ENCODE data around the gene SENP1. TPM values are rescaled to one million over a fixed set of nuclear protein-coding genes. Genes with fewer than 3 reads are reported as not detected.

The SENP1 gene
- total RNA-seq, 2 experiments from 2014 or later: 20.3 to 25.7 TPM

DNA sequence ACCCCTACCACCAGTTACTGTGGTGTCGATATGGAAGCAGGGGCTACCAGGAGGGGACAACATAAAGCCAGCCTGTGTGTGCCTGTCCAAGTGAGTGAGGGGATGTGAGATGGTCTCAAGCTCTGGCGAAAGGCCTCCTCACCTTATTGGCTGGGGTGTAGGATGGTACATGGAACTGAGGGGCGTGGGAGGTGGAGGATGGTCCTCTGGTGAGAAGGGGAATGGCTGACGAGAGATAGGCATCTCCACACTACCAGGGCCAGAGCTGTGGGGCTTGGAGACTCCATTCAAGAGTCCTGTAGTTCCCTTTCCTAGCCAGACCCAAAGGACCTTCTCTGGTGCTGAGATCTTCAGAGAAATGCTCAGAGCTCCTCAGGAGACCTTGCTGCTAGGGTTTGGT, 69.1 kb downstream of the SENP1 start:
- Mint-ChIP-seq H3K4me1 (ENCODE audit: low read depth) (no peaks in the 10 kb centered on the region), H3K27ac (no peak overlapping the region), H3K36me3 (ENCODE audit: low read depth) (no peaks in the 10 kb centered on the region), H3K27me3 (no peaks in the 10 kb centered on the region), H3K9me3 (no peaks in the 10 kb centered on the region), H3K4me3 (no peak overlapping the region)
- H3K9me3 ChIP-seq (ENCODE audit: control insufficient read depth in 1 of 2, insufficient read depth in 1 of 2, low read length in 2 of 2): no peaks in the 10 kb centered on the region
- intact Hi-C loops (cut with DNase I, micrococcal nuclease): no loop called here
- H3K27me3 ChIP-seq (ENCODE audit: control insufficient read depth in 1 of 2, insufficient read depth in 2 of 2, low read length in 2 of 2): no peaks in the 10 kb centered on the region
- TF ChIP-seq, protein P1, sequence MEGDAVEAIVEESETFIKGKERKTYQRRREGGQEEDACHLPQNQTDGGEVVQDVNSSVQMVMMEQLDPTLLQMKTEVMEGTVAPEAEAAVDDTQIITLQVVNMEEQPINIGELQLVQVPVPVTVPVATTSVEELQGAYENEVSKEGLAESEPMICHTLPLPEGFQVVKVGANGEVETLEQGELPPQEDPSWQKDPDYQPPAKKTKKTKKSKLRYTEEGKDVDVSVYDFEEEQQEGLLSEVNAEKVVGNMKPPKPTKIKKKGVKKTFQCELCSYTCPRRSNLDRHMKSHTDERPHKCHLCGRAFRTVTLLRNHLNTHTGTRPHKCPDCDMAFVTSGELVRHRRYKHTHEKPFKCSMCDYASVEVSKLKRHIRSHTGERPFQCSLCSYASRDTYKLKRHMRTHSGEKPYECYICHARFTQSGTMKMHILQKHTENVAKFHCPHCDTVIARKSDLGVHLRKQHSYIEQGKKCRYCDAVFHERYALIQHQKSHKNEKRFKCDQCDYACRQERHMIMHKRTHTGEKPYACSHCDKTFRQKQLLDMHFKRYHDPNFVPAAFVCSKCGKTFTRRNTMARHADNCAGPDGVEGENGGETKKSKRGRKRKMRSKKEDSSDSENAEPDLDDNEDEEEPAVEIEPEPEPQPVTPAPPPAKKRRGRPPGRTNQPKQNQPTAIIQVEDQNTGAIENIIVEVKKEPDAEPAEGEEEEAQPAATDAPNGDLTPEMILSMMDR (IDR thresholded peaks at IDR 0.05): no peak
- peaks cover 3% of the 10 kb centered on the region for H3K4me1 ChIP-seq (ENCODE audit: insufficient read depth, low read length)
- ChIA-PET CTCF (no interaction called here), POLR2A (no interaction called here)
- H3K27ac ChIP-seq (ENCODE audit: low read depth in 1 of 2, low read length in 2 of 2): no peak overlapping the region
- ATAC-seq (ENCODE audit: poor library complexity): no peak
- no peak for DNase-seq
- no peak overlapping the region for H3K4me3 ChIP-seq (ENCODE audit: low read length)
- H3K36me3 ChIP-seq (ENCODE audit: insufficient read depth, low read length): no peaks in the 10 kb centered on the region

DNA sequence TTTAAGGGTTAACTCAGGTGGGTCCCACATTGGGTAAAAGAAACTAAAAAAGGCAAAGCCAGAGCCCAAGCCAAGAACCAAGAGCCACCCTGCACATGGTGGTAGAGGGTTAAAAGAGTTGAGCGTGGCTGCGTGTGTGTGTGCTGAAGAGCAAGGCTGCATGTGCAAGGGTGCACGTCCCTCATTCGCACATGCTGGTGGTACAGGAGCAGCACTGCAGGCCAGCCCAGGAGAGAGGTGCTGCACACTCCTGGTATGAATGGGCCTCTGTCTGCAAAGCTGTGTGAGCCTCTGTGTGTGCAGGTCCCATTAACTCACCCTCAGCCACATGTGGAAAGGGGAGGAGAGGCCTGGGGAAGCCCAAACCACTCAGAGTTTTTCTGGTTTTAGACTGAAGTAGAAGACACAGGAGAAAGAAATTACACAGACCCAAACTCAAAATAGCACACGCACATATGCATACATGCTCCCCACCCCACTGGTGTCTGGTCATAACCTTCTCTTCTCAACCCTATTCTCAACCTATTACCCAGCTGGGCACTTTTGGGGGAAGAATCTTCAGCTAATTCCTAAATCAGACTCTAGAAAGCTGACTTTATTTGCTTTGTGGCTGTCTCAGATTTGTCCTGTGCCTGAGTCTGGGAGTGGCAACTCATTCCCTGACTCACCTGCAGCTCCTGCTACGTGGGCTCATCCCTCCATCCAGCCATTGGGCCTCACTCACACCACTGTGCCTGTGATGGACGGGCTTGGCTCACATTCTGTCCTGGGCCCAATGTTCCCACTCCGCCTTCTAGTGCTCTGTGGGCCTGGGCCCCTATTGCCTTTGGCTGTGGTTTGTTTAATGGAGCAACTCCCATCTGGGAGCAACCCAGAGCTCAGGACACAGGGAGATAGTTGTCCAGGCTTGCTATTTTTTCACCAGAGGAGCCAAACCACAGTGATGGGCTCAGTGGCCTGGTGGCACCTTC, 70.8 kb downstream of the SENP1 start:
- H3K4me1 ChIP-seq (ENCODE audit: insufficient read depth, low read length): peaks cover 3% of the 10 kb centered on the region
- no peaks in the 10 kb centered on the region for H3K27me3 Mint-ChIP-seq
- no peaks in the 10 kb centered on the region for H3K9me3 Mint-ChIP-seq
- no peak overlapping the region for H3K27ac ChIP-seq (ENCODE audit: low read depth in 1 of 2, low read length in 2 of 2)
- ChIA-PET CTCF (no interaction called here), POLR2A (no interaction called here)
- H3K4me1 Mint-ChIP-seq (ENCODE audit: low read depth): no peaks in the 10 kb centered on the region
- no peak overlapping the region for H3K4me3 Mint-ChIP-seq
- no peaks in the 10 kb centered on the region for H3K9me3 ChIP-seq (ENCODE audit: control insufficient read depth in 1 of 2, insufficient read depth in 1 of 2, low read length in 2 of 2)
- no peak overlapping the region for H3K27ac Mint-ChIP-seq
- TF ChIP-seq, protein P1 (IDR thresholded peaks at IDR 0.05): no peak
- DNase-seq (no peak), ATAC-seq (ENCODE audit: poor library complexity) (no peak)
- H3K36me3 Mint-ChIP-seq (ENCODE audit: low read depth): no peaks in the 10 kb centered on the region
- H3K36me3 ChIP-seq (ENCODE audit: insufficient read depth, low read length): no peaks in the 10 kb centered on the region
- no peak overlapping the region for H3K4me3 ChIP-seq (ENCODE audit: low read length)
- intact Hi-C loops (cut with DNase I, micrococcal nuclease): no loop called here
- H3K27me3 ChIP-seq (ENCODE audit: control insufficient read depth in 1 of 2, insufficient read depth in 2 of 2, low read length in 2 of 2): no peaks in the 10 kb centered on the region

DNA sequence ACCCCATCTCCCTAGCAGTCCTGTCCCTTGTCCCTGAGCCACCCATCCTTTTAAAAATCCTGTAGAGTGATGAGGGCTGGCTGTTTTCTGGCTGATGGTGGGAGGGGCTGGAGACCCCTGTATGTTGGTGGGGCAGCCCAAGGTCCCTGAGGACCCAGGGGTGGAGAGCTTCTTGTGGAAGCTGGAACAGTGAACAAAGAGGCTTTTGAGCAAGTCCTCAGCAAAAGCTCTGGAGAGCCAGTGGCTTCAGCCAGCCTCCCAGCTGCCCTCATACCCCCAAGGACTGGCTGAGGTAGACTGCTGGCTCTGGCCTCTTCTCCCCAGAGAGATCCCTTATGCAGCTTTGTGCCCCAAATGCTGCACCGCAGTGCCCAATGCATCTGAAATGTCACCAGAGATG, 72.4 kb downstream of the SENP1 start:
- Histone ChIP-seq H3K4me3 (ENCODE audit: low read length) (no peak overlapping the region), H3K9me3 (ENCODE audit: control insufficient read depth in 1 of 2, insufficient read depth in 1 of 2, low read length in 2 of 2) (peaks cover 0 to 5% of the 10 kb centered on the region in 2 experiments), H3K27ac (ENCODE audit: low read depth in 1 of 2, low read length in 2 of 2) (no peak overlapping the region), H3K27me3 (ENCODE audit: control insufficient read depth in 1 of 2, insufficient read depth in 2 of 2, low read length in 2 of 2) (no peaks in the 10 kb centered on the region), H3K4me1 (ENCODE audit: insufficient read depth, low read length) (peaks cover 3% of the 10 kb centered on the region), H3K36me3 (ENCODE audit: insufficient read depth, low read length) (no peaks in the 10 kb centered on the region)
- no peak for DNase-seq
- POLR2A ChIA-PET: no interaction called here
- Mint-ChIP-seq H3K4me1 (ENCODE audit: low read depth) (no peaks in the 10 kb centered on the region), H3K4me3 (no peak overlapping the region), H3K27ac (no peak overlapping the region), H3K9me3 (no peaks in the 10 kb centered on the region), H3K27me3 (no peaks in the 10 kb centered on the region), H3K36me3 (ENCODE audit: low read depth) (no peaks in the 10 kb centered on the region)
- ATAC-seq (ENCODE audit: poor library complexity): no peak
- TF ChIP-seq, protein P1 (IDR thresholded peaks at IDR 0.05): no peak
- CTCF ChIA-PET: no interaction called here
- intact Hi-C loops (cut with DNase I, micrococcal nuclease): no loop called here
